Keratinocyte (primary cell): Measurements from ENCODE around the gene NLRP3. TPM values are rescaled to one million over a fixed set of nuclear protein-coding genes. Genes with fewer than 3 reads are reported as not detected.
"Not testable (repeated sequence)": the region's sequence is repeated elsewhere in the genome, so short reads cannot be mapped to it uniquely, and the experiment has no call there.

Experiments used
- DNase-seq: peaks from one replicate; pipeline ENCODE4 v3.0.0-alpha.2; 2011; ENCODE audit warnings: low read depth, missing footprints, low spot score
- FAIRE-seq: peaks from 2 replicates; lab custom pipeline; 2011; peaks lifted over from hg19 to GRCh38; lab: Jason Lieb, UNC
- H2AFZ ChIP-seq: 2 replicates; pipeline ENCODE4 v1.6.0; 2012; ENCODE audit warnings: low read length, control low read depth, inconsistent platforms; ENCODE audit not compliant: control insufficient read depth
- H3K27ac ChIP-seq: 2 replicates; pipeline ENCODE4 v1.5.1; 2011; ENCODE audit warnings: low read length; ENCODE audit not compliant: control insufficient read depth, insufficient read depth
- H3K27me3 ChIP-seq: 3 replicates; pipeline ENCODE4 v1.6.0; 2011; ENCODE audit warnings: low read length; ENCODE audit not compliant: control insufficient read depth, insufficient read depth; ENCODE audit errors: extremely low read depth
- H3K36me3 ChIP-seq, 2 experiments: 2 replicates in 1 of 2; 3 replicates in 1 of 2; pipeline ENCODE4 v1.5.1; 2011; ENCODE audit warnings: low read length in 2 of 2, mild to moderate bottlenecking in 1 of 2; ENCODE audit not compliant: control insufficient read depth in 2 of 2, insufficient read depth in 2 of 2; ENCODE audit errors: extremely low read depth in 1 of 2
- H3K4me1 ChIP-seq: 3 replicates; pipeline ENCODE4 v1.5.1; 2011; ENCODE audit warnings: low read length; ENCODE audit not compliant: control insufficient read depth, insufficient read depth; ENCODE audit errors: extremely low read depth
- H3K4me2 ChIP-seq: 3 replicates; pipeline ENCODE4 v1.6.0; 2011; ENCODE audit warnings: low read depth, low read length; ENCODE audit not compliant: control insufficient read depth, insufficient read depth; ENCODE audit errors: extremely low read depth
- H3K4me3 ChIP-seq, 3 experiments: fragments of 200-600 bp in 1 of 3; sonication (generic) in 1 of 3; 2 replicates in 2 of 3; 3 replicates in 1 of 3; pipeline ENCODE4 v1.5.1; 2011 to 2016; ENCODE audit warnings: low read length in 3 of 3, mild to moderate bottlenecking in 3 of 3, control low read depth in 2 of 3, inconsistent platforms in 1 of 3, low read depth in 1 of 3, mixed read lengths in 1 of 3, mixed run types in 1 of 3, moderate library complexity in 1 of 3; ENCODE audit not compliant: control insufficient read depth in 2 of 3, insufficient read depth in 2 of 3; ENCODE audit errors: extremely low read depth in 1 of 3
- H3K79me2 ChIP-seq: 2 replicates; pipeline ENCODE4 v1.6.0; 2012; ENCODE audit warnings: low read length; ENCODE audit not compliant: control insufficient read depth, insufficient read depth
- H3K9ac ChIP-seq: 3 replicates; pipeline ENCODE4 v1.6.0; 2011; ENCODE audit warnings: low read length; ENCODE audit not compliant: control insufficient read depth, insufficient read depth; ENCODE audit errors: extremely low read depth
- H3K9me1 ChIP-seq: 3 replicates; pipeline ENCODE4 v1.6.0; 2011; ENCODE audit warnings: low read length; ENCODE audit not compliant: control insufficient read depth, insufficient read depth; ENCODE audit errors: extremely low read depth
- H3K9me3 ChIP-seq: 2 replicates; pipeline ENCODE4 v1.5.1; 2012; ENCODE audit warnings: low read depth, low read length; ENCODE audit not compliant: control insufficient read depth
- H4K20me1 ChIP-seq: 3 replicates; pipeline ENCODE4 v1.6.0; 2011; ENCODE audit warnings: low read length; ENCODE audit not compliant: control insufficient read depth, insufficient read depth; ENCODE audit errors: extremely low read depth
- EZH2 ChIP-seq: IDR thresholded peaks from one replicate; pipeline ENCODE4 v1.6.1; 2012; ENCODE audit warnings: inconsistent platforms, mild to moderate bottlenecking, low read length, moderate library complexity
- dilution Hi-C: fragments of 300-500 bp; cut with MboI; formaldehyde crosslinking; loops from one replicate; pipeline ENCODE4 v1.7.0; 2020; ENCODE audit warnings: low sequenced_read_pairs; ENCODE audit not compliant: extremely low pct_ligation_motif_present
- polyA minus RNA-seq, 3 experiments: library from RNA; depleted of rRNA, polyadenylated mRNA; stranded (reverse); fragments of >200 nt; gene quantifications; 1 replicate in 1 of 3; 2 replicates in 1 of 3; 3 replicates in 1 of 3; pipeline ENCODE4 v1.2.3, GENCODE V29; 2011
- polyA plus RNA-seq, 5 experiments: library from polyadenylated mRNA; depleted of rRNA in 3 of 5; stranded (reverse) in 3 of 5; stranded (forward) in 1 of 5; unstranded in 1 of 5; fragments of >200 nt; gene quantifications; 1 replicate in 1 of 5; 2 replicates in 3 of 5; 3 replicates in 1 of 5; pipeline versions ENCODE4 v1.2.1 to v1.2.3, GENCODE V29; 2011 to 2012; ENCODE audit warnings: missing spikeins in 2 of 5, low read depth in 1 of 5, low replicate concordance in 1 of 5
- TF ChIP-seq, protein P1 (sequence below), 3 experiments: IDR thresholded peaks in 1 of 3; conservative IDR thresholded peaks in 1 of 3; optimal IDR thresholded peaks in 1 of 3; 2 replicates in 2 of 3; 3 replicates in 1 of 3; pipeline versions ENCODE3 to v1.5.1; 2011; ENCODE audit warnings: low read length in 3 of 3, mild to moderate bottlenecking in 3 of 3, moderate library complexity in 2 of 3, control low read depth in 1 of 3, inconsistent platforms in 1 of 3; ENCODE audit not compliant: insufficient read depth in 2 of 3; ENCODE audit errors: extremely low read depth in 1 of 3

The NLRP3 gene
- polyA plus RNA-seq (0.03 to 0.12 TPM (median 0.07 TPM) in 3 replicates), polyA minus RNA-seq (not detected in 3 replicates)
- not detected for polyA plus RNA-seq (2011; ENCODE audit: low read depth)
- polyA plus RNA-seq (2011; cell fraction: cytosol; rRNA removed) = 0.04 TPM in 1 of 2 replicates, not detected in the other
- 0.06 and 0.15 TPM in 2 replicates for polyA plus RNA-seq (2011; cell fraction: nucleus; rRNA removed)
- not detected in 2 replicates for polyA plus RNA-seq (2012; ENCODE audit: low replicate concordance)
- polyA minus RNA-seq (2011; cell fraction: cytosol; rRNA and poly(A)+ RNA removed) = not detected
- not detected in 2 replicates for polyA minus RNA-seq (2011; cell fraction: nucleus; rRNA and poly(A)+ RNA removed)

DNA sequence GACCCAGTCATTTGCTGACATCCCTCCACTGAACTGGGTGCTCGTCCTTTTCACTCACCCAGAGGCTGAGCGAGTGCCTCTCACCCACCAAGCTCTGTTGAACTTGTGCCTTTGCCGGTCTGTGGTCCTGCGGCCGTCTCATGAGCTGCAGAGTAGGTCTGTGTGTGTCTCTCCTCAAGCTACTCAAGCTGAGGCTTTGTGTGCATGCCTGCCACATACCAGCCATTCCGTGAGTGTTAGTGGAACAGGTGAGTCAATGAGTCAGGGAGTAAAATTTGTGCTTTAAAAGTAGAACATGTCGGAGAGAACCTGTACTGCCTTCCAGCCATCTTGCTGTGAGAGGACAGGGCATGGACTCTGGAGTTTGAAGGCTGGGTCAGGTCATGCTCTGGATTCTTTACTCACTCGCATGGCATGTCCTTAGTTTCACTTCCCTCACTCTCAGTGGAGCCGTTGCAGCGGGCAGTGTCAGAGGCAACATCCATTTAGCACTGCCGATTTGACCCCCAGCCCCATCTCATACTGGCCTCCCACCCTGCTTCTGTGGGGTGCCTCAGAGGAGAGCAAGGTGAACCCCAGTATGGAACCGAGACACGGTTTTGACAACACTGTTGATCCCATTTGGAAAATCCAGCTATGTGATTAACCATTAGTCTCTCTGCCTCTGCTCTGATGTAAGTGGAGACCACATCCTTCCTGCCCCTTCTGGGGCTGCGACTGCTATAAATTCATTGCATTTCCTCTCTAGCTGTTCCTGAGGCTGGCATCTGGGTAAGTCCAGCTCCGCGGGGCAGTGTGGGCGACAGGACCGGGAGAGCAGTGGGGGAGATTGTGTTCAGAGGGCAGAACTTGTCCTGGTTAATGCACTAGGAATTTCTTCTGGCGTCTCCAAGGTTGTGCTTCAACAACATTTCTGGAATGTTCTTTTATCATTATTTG, at the start of gene NLRP3:
Gene NLRP3 (plus strand): TSS at position 751 of the 939 bp plus-strand sequence. CDS start 2,628 bp downstream, outside the sequence.
- H3K4me1 ChIP-seq = no peaks in the 10 kb centered on the region
- H4K20me1 ChIP-seq = no peaks in the 10 kb centered on the region
- no peak for FAIRE-seq
- H3K9ac ChIP-seq = no peak within 1 kb of the TSS
- no peak for TF ChIP-seq EZH2
- TF ChIP-seq, protein P1, sequence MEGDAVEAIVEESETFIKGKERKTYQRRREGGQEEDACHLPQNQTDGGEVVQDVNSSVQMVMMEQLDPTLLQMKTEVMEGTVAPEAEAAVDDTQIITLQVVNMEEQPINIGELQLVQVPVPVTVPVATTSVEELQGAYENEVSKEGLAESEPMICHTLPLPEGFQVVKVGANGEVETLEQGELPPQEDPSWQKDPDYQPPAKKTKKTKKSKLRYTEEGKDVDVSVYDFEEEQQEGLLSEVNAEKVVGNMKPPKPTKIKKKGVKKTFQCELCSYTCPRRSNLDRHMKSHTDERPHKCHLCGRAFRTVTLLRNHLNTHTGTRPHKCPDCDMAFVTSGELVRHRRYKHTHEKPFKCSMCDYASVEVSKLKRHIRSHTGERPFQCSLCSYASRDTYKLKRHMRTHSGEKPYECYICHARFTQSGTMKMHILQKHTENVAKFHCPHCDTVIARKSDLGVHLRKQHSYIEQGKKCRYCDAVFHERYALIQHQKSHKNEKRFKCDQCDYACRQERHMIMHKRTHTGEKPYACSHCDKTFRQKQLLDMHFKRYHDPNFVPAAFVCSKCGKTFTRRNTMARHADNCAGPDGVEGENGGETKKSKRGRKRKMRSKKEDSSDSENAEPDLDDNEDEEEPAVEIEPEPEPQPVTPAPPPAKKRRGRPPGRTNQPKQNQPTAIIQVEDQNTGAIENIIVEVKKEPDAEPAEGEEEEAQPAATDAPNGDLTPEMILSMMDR (optimal IDR thresholded peaks at IDR 0.05 in 1 of 3, IDR thresholded peaks at IDR 0.05 in 1 of 3, conservative IDR thresholded peaks at IDR 0.05 in 1 of 3; ENCODE audit: extremely low read depth in 1 of 3, insufficient read depth in 2 of 3, low read length in 3 of 3) = no peak
- no peaks in the 10 kb centered on the region for H3K27me3 ChIP-seq
- H3K9me3 ChIP-seq = no peaks in the 10 kb centered on the region
- no peaks in the 10 kb centered on the region for H3K9me1 ChIP-seq
- H2AFZ ChIP-seq = no peak within 1 kb of the TSS
- no peak for DNase-seq
- no peaks in the 10 kb centered on the region for H3K79me2 ChIP-seq
- dilution Hi-C loops = no loop called here
- H3K27ac ChIP-seq = no peak within 1 kb of the TSS
- H3K36me3 ChIP-seq = no peaks in the 10 kb centered on the region
- no peak within 1 kb of the TSS for H3K4me2 ChIP-seq
- no peak within 1 kb of the TSS for H3K4me3 ChIP-seq

DNA sequence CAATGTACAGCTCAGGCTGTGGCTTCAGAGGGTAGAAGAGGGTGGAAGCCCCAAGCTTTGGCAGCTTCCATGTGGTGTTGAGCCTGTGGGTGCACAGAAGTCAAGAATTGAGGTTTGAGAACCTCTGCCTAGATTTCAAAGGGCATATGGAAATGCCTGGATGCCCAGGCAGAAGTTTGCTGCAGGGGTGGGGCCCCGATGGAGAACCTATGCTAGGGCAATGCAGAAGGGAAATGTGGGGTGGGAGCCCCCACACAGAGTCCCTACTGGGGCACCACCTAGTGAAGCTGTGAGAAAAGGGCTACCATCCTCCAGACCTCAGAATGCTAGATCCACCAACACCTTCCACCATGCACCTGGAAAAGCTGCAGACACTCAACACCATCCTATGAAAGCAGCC, 49.6 kb upstream of the NLRP3 start:
- H3K27me3 ChIP-seq, H3K36me3 ChIP-seq, dilution Hi-C loops, H3K4me2 ChIP-seq, H3K79me2 ChIP-seq, H3K9me1 ChIP-seq, H3K9ac ChIP-seq, H3K9me3 ChIP-seq, FAIRE-seq, H3K4me3 ChIP-seq, DNase-seq, H4K20me1 ChIP-seq, H2AFZ ChIP-seq, H3K27ac ChIP-seq: not testable (repeated sequence)
- H3K4me1 ChIP-seq = peaks cover 11% of the 10 kb centered on the region
